Measurements from ENCODE around the gene DACT1.

- TF ChIP-seq EZH2 (IDR thresholded peaks at IDR 0.05; ENCODE audit: insufficient read depth, poor library complexity, severe bottlenecking) (no peak), EZH2phosphoT487 (IDR thresholded peaks at IDR 0.05; ENCODE audit: insufficient read depth, low read depth) (no peak)
Measured at GRCh38 chr14:58639842-58640484, 2.2 kb downstream of the DACT1 start.
